Stomach (tissue), 9 donors: ENCODE data around the gene SLC5A2. TPM values are rescaled to one million over a fixed set of nuclear protein-coding genes. Genes with fewer than 3 reads are reported as not detected.
"Not testable (repeated sequence)": the region's sequence is repeated elsewhere in the genome, so short reads cannot be mapped to it uniquely, and the experiment has no call there.

Experiments used
- DNase-seq, 2 donors: peaks; one replicate each; pipeline versions ENCODE4 v3.0.0 to v3.0.0-alpha.2; 2013 to 2019
- H3K27ac ChIP-seq, 5 donors: fragments of 200-600 bp in 4 of 5; sonication (generic) in 4 of 5; one replicate each; pipeline ENCODE4 v1.5.1; 2013 to 2019; ENCODE audit warnings: mild to moderate bottlenecking in 1 of 5, moderate library complexity in 1 of 5
- H3K27me3 ChIP-seq, 3 donors: fragments of 200-600 bp; sonication (generic); one replicate each; pipeline ENCODE4 v1.5.1; 2017 to 2019; ENCODE audit warnings: mixed run types in 1 of 3
- H3K36me3 ChIP-seq, 4 donors: fragments of 200-600 bp; sonication (generic); 1 replicate in 3 of 4; 2 replicates in 1 of 4; pipeline ENCODE4 v1.5.1; 2016 to 2019
- H3K4me1 ChIP-seq, 4 donors: fragments of 200-600 bp; sonication (generic); one replicate each; pipeline ENCODE4 v1.5.1; 2016 to 2019
- H3K4me3 ChIP-seq, 4 donors: fragments of 200-600 bp; sonication (generic) in 3 of 4; one replicate each; pipeline ENCODE4 v1.5.1; 2016 to 2019; ENCODE audit warnings: mild to moderate bottlenecking in 1 of 4
- H3K9me3 ChIP-seq, 4 donors: fragments of 200-600 bp; sonication (generic); one replicate each; pipeline ENCODE4 v1.5.1; 2016 to 2019
- CTCF ChIP-seq, 7 experiments: fragments of 450-650 bp in 4 of 7; fragments of 200-600 bp in 3 of 7; sonication (generic) in 3 of 7; IDR thresholded peaks; one replicate each; pipeline ENCODE4 v1.5.1; 2016 to 2019; ENCODE audit warnings: antibody characterized with exemption in 7 of 7, control low read depth in 2 of 7, mild to moderate bottlenecking in 1 of 7
- EP300 ChIP-seq: sonication (generic); formaldehyde crosslinking; IDR thresholded peaks from one replicate; pipeline ENCODE4 v1.6.1; 2017; ENCODE audit warnings: antibody characterized with exemption
- POLR2A ChIP-seq, 4 donors: fragments of 450-650 bp; IDR thresholded peaks; one replicate each; pipeline ENCODE4 v1.6.1; 2016; ENCODE audit warnings: antibody characterized with exemption in 4 of 4, control low read depth in 2 of 4, mild to moderate bottlenecking in 1 of 4, moderate library complexity in 1 of 4
- POLR2AphosphoS5 ChIP-seq, 3 donors: sonication (generic); formaldehyde crosslinking; IDR thresholded peaks; one replicate each; pipeline ENCODE4 v1.6.1; 2016; ENCODE audit warnings: antibody characterized with exemption in 3 of 3
- WGBS, 5 donors: extraction: QIAGEN DNeasy Blood & Tissue Kit in 3 of 5; methylation state at CpG; one replicate each; pipeline versions ENCODE4 v1.1.5 to v1.1.7; 2013 to 2018; 5-methylcytosine and 5-hydroxymethylcytosine counted together
- intact Hi-C: fragments of 100-400 bp; cut with DNase I; formaldehyde crosslinking; loops from one replicate; pipeline ENCODE4 v1.15.1; 2023; ENCODE audit warnings: low total_unique reads
- polyA plus RNA-seq, 3 donors: library from polyadenylated mRNA; stranded (reverse); fragments of 200-250 nt; gene quantifications; one replicate each; pipeline ENCODE4 v1.2.3, GENCODE V29; 2013
- total RNA-seq, 5 donors: library from RNA; depleted of rRNA; stranded (reverse); fragments of >200 nt; gene quantifications; one replicate each; pipeline versions ENCODE4 v1.1.0 to v1.2.3, GENCODE V29; 2014 to 2016
- donor health status: healthy with polysubstance abuse.
- donor health status: Bipolar disorder and iron deficiency.
- donor health status: healthy.

Gene SLC5A2
- total and polyA plus RNA-seq, 8 donors, result 0.62 to 1.8 (median 0.76) TPM; not detected in 5

GRCh38 chr16:31517800-31518402, 35.0 kb downstream of the SLC5A2 start:
- TF ChIP-seq POLR2A (IDR thresholded peaks at IDR 0.05), result no peak
- no peak for TF ChIP-seq EP300
- TF ChIP-seq POLR2AphosphoS5 (IDR thresholded peaks at IDR 0.05), result no peak
- no peak for TF ChIP-seq CTCF (IDR thresholded peaks at IDR 0.05)
- H3K4me3 ChIP-seq, result no peak overlapping the region
- no peak overlapping the region for H3K27ac ChIP-seq
- intact Hi-C loops, result no loop called here
- no peaks in the 10 kb centered on the region for H3K4me1 ChIP-seq
- no peaks in the 10 kb centered on the region for H3K9me3 ChIP-seq
- 68 to 79% (median 71%) methylated on average over 4 of the region's 4 CpGs for WGBS, 5 donors
- H3K36me3 ChIP-seq, result no peaks in the 10 kb centered on the region
- no peaks in the 10 kb centered on the region for H3K27me3 ChIP-seq
- no peak for DNase-seq

- WGBS, 5 donors, result 74 to 82% (median 76%) methylated on average over 2 of the region's 2 CpGs
- H3K4me3 ChIP-seq, result no peak overlapping the region
These were observed 37.0 kb downstream of the SLC5A2 start for GRCh38 chr16:31519759-31520431.

GRCh38 chr16:31521368-31521767, 38.4 kb downstream of the SLC5A2 start:
- intact Hi-C loops, result no loop called here

More at GRCh38 chr16:31519759-31520431, 37.0 kb downstream of the SLC5A2 start:
- no peak for DNase-seq
- H3K27ac ChIP-seq, result no peak overlapping the region
- H3K4me1 ChIP-seq, result no peaks in the 10 kb centered on the region
- TF ChIP-seq POLR2AphosphoS5 (IDR thresholded peaks at IDR 0.05) (no peak), EP300 (no peak), CTCF (IDR thresholded peaks at IDR 0.05) (no peak), POLR2A (IDR thresholded peaks at IDR 0.05) (no peak)
- no peaks in the 10 kb centered on the region for H3K27me3 ChIP-seq
- H3K9me3 ChIP-seq, result no peaks in the 10 kb centered on the region
- intact Hi-C loops, result no loop called here
- H3K36me3 ChIP-seq, result no peaks in the 10 kb centered on the region

GRCh38 chr16:31522071-31522470, 39.1 kb downstream of the SLC5A2 start:
- WGBS, 5 donors, result 88 to 97% (median 89%) methylated on average over 6 of the region's 6 CpGs
- H3K27me3 ChIP-seq, result no peaks in the 10 kb centered on the region
- no peaks in the 10 kb centered on the region for H3K36me3 ChIP-seq
- no peaks in the 10 kb centered on the region for H3K9me3 ChIP-seq
- H3K27ac ChIP-seq, result no peak overlapping the region
- TF ChIP-seq EP300 (no peak), CTCF (IDR thresholded peaks at IDR 0.05) (no peak), POLR2AphosphoS5 (IDR thresholded peaks at IDR 0.05) (no peak)
- no peak overlapping the region for H3K4me3 ChIP-seq
- no peaks in the 10 kb centered on the region for H3K4me1 ChIP-seq
- intact Hi-C loops, result no loop called here
- DNase-seq, result no peak

More at GRCh38 chr16:31521368-31521767, 38.4 kb downstream of the SLC5A2 start:
- Histone ChIP-seq H3K9me3 (no peaks in the 10 kb centered on the region), H3K36me3 (no peaks in the 10 kb centered on the region), H3K27ac (no peak overlapping the region), H3K27me3 (no peaks in the 10 kb centered on the region), H3K4me1 (no peaks in the 10 kb centered on the region), H3K4me3 (no peak overlapping the region)
- WGBS, 5 donors, result 76 to 96% (median 88%) methylated on average over 3 of the region's 3 CpGs
- no peak for DNase-seq
- TF ChIP-seq EP300 (no peak), CTCF (IDR thresholded peaks at IDR 0.05) (no peak), POLR2AphosphoS5 (IDR thresholded peaks at IDR 0.05) (no peak), POLR2A (IDR thresholded peaks at IDR 0.05) (no peak)

GRCh38 chr16:31523768-31524167, 40.8 kb downstream of the SLC5A2 start:
- H3K27ac ChIP-seq, H3K36me3 ChIP-seq, H3K4me1 ChIP-seq, H3K9me3 ChIP-seq, intact Hi-C loops, H3K4me3 ChIP-seq, DNase-seq: not testable (repeated sequence)
- 46 to 91% (median 50%) methylated on average over 2 to 4 of the region's 6 CpGs for WGBS, 5 donors
- H3K27me3 ChIP-seq, result peaks cover 0 to 14% (median 6%) of the 10 kb centered on the region in 3 donors
